ENCODE data around the gene TBC1D4. TPM values are rescaled to one million over a fixed set of nuclear protein-coding genes. Genes with fewer than 3 reads are reported as not detected.

The TBC1D4 gene
- total RNA-seq, 1 experiment from 2014 or later: 15.1 TPM

DNA sequence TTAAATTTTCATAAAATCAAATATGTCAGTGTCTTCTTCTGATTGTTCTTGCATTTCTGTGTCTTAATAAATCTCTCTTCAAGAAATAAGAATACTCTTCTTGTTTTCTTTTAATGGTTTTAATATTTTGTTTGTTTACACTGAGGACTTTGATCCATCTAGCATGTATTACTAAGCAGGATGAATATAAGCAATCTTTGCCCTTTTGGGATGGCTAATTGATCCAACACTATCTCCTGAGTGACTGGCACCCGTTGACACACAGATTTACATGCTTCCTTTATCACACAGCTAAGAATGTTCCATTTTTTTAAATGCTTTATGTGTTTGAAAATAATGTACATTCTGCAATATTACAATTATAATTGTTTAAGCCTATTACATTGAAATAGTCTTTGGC, 134.5 kb downstream of the TBC1D4 start:
- H3K4me2 ChIP-seq (ENCODE audit: low read length): no peak overlapping the region
- ChIA-PET CTCF (no interaction called here), POLR2A (ENCODE audit: unreplicated experiment) (no interaction called here)
- no peaks in the 10 kb centered on the region for H4K20me1 ChIP-seq (ENCODE audit: low read length)
- H3F3A ChIP-seq (ENCODE audit: low read length, unreplicated experiment): no peaks in the 10 kb centered on the region
- ATAC-seq (no peak), DNase-seq (no peak)
- H2AFZ ChIP-seq (ENCODE audit: low read length): no peak overlapping the region
- H3K36me3 ChIP-seq (ENCODE audit: low read depth, low read length): no peaks in the 10 kb centered on the region
- H3K79me2 ChIP-seq (ENCODE audit: low read length): no peaks in the 10 kb centered on the region
- no peak overlapping the region for H3K9ac ChIP-seq (ENCODE audit: low read length)
- H3K4me3 ChIP-seq (ENCODE audit: low read length): no peak overlapping the region
- intact Hi-C loops (cut with micrococcal nuclease): no loop called here
- H3K9me2 ChIP-seq (replicated peaks; ENCODE audit: low read length): no peaks in the 10 kb centered on the region
- no peaks in the 10 kb centered on the region for H3K27me3 ChIP-seq (ENCODE audit: low read length)
- H3K4me1 ChIP-seq (ENCODE audit: insufficient read depth, low read length): peaks cover 24% of the 10 kb centered on the region
- TF ChIP-seq EZH2phosphoT487 (IDR thresholded peaks at IDR 0.05; ENCODE audit: borderline replicate concordance, low read length) (no peak), EZH2 (IDR thresholded peaks at IDR 0.05; ENCODE audit: low read length, unreplicated experiment) (no peak)
- TF ChIP-seq, protein P1, sequence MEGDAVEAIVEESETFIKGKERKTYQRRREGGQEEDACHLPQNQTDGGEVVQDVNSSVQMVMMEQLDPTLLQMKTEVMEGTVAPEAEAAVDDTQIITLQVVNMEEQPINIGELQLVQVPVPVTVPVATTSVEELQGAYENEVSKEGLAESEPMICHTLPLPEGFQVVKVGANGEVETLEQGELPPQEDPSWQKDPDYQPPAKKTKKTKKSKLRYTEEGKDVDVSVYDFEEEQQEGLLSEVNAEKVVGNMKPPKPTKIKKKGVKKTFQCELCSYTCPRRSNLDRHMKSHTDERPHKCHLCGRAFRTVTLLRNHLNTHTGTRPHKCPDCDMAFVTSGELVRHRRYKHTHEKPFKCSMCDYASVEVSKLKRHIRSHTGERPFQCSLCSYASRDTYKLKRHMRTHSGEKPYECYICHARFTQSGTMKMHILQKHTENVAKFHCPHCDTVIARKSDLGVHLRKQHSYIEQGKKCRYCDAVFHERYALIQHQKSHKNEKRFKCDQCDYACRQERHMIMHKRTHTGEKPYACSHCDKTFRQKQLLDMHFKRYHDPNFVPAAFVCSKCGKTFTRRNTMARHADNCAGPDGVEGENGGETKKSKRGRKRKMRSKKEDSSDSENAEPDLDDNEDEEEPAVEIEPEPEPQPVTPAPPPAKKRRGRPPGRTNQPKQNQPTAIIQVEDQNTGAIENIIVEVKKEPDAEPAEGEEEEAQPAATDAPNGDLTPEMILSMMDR (conservative IDR thresholded peaks at IDR 0.05; ENCODE audit: low read depth, low read length): no peak
- no TSS peak for BruUV-seq (replicated peaks)
- no peak overlapping the region for H3K27ac ChIP-seq (ENCODE audit: low read length)
- no peaks in the 10 kb centered on the region for H3K9me3 ChIP-seq (ENCODE audit: low read length)

DNA sequence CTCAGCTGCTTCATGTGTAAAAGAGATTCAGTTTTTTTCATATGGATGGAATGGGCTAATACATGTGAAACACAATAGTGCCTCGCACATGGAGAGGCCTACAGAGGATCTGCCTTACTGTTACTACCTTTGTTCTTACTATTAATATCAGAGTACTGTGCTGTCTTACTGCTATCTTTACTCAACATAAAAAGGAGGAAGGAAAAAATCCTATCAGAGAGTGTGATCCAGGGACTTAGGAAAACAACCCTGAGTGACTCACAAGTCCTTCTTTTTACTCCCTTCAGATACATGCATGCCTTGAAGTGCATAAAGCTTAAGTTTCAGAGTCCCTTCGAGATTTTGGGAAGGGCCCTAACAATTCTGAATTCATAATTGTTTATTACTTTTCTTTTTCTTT, 136.8 kb downstream of the TBC1D4 start:
- Histone ChIP-seq H2AFZ (ENCODE audit: low read length) (no peak overlapping the region), H3K36me3 (ENCODE audit: low read depth, low read length) (no peaks in the 10 kb centered on the region), H3K9ac (ENCODE audit: low read length) (no peak overlapping the region), H3F3A (ENCODE audit: low read length, unreplicated experiment) (no peaks in the 10 kb centered on the region), H3K4me2 (ENCODE audit: low read length) (no peak overlapping the region), H3K27ac (ENCODE audit: low read length) (no peak overlapping the region), H3K27me3 (ENCODE audit: low read length) (no peaks in the 10 kb centered on the region), H3K79me2 (ENCODE audit: low read length) (no peaks in the 10 kb centered on the region), H3K4me1 (ENCODE audit: insufficient read depth, low read length) (peaks cover 24% of the 10 kb centered on the region), H3K9me2 (replicated peaks; ENCODE audit: low read length) (no peaks in the 10 kb centered on the region), H3K9me3 (ENCODE audit: low read length) (no peaks in the 10 kb centered on the region), H3K4me3 (ENCODE audit: low read length) (no peak overlapping the region), H4K20me1 (ENCODE audit: low read length) (no peaks in the 10 kb centered on the region)
- ChIA-PET POLR2A (ENCODE audit: unreplicated experiment) (no interaction called here), CTCF (no interaction called here)
- no peak; the same call in 1 of the 2 replicates for ATAC-seq
- no peak for DNase-seq
- intact Hi-C loops (cut with micrococcal nuclease): no loop called here
- TF ChIP-seq, protein P1 (conservative IDR thresholded peaks at IDR 0.05; ENCODE audit: low read depth, low read length): no peak
- TF ChIP-seq EZH2phosphoT487 (IDR thresholded peaks at IDR 0.05; ENCODE audit: borderline replicate concordance, low read length): no peak
- TF ChIP-seq EZH2 (IDR thresholded peaks at IDR 0.05; ENCODE audit: low read length, unreplicated experiment): no peak
- no TSS peak for BruUV-seq (replicated peaks)

DNA sequence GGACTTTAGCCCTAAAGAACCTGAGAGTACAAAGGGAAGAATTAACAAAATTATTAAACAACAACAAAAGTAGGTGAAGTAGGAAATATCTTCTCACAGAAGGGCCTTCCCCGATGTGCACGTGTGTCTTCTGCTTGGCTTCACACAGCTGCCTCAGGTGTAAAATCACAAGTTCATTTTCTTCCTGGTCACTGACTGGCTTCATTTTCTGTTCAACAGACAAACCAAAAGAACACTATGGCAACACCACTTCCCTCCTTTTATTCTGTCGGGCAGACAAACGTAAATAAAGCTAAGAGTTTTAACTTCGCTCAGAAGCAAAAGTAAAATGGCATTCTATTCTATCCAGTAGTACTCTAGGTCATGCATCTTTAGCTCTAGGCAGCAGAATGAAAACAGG, 140.9 kb downstream of the TBC1D4 start:
- no peak overlapping the region for H3K4me3 ChIP-seq (ENCODE audit: low read length)
- H3K9ac ChIP-seq (ENCODE audit: low read length): no peak overlapping the region
- ATAC-seq: no peak
- CTCF ChIA-PET: no interaction called here
- POLR2A ChIA-PET (ENCODE audit: unreplicated experiment): no interaction called here
- no peak overlapping the region for H3K27ac ChIP-seq (ENCODE audit: low read length)
- H3K79me2 ChIP-seq (ENCODE audit: low read length): no peaks in the 10 kb centered on the region
- H3F3A ChIP-seq (ENCODE audit: low read length, unreplicated experiment): no peaks in the 10 kb centered on the region
- no peak overlapping the region for H3K4me2 ChIP-seq (ENCODE audit: low read length)
- no peaks in the 10 kb centered on the region for H4K20me1 ChIP-seq (ENCODE audit: low read length)
- DNase-seq: no peak
- no peaks in the 10 kb centered on the region for H3K9me3 ChIP-seq (ENCODE audit: low read length)
- no TSS peak for BruUV-seq (replicated peaks)
- intact Hi-C loops (cut with micrococcal nuclease): no loop called here
- H3K9me2 ChIP-seq (replicated peaks; ENCODE audit: low read length): no peaks in the 10 kb centered on the region
- H3K4me1 ChIP-seq (ENCODE audit: insufficient read depth, low read length): peaks cover 10% of the 10 kb centered on the region; the same call in 1 of the 2 replicates
- no peaks in the 10 kb centered on the region for H3K27me3 ChIP-seq (ENCODE audit: low read length)
- H2AFZ ChIP-seq (ENCODE audit: low read length): no peak overlapping the region
- no peak for TF ChIP-seq EZH2 (IDR thresholded peaks at IDR 0.05; ENCODE audit: low read length, unreplicated experiment)
- no peak for TF ChIP-seq EZH2phosphoT487 (IDR thresholded peaks at IDR 0.05; ENCODE audit: borderline replicate concordance, low read length)
- TF ChIP-seq, protein P1 (conservative IDR thresholded peaks at IDR 0.05; ENCODE audit: low read depth, low read length): no peak
- no peaks in the 10 kb centered on the region; the same call in 1 of the 2 replicates for H3K36me3 ChIP-seq (ENCODE audit: low read depth, low read length)
